GM23338 (cell line): Measurements from ENCODE around the gene QRFP. TPM values are rescaled to one million over a fixed set of nuclear protein-coding genes. Genes with fewer than 3 reads are reported as not detected.

Experiments
- ATAC-seq: fragments of 200-7000 bp; cut with Tn5 transposase; 3 replicates; pipeline ENCODE4 v1.9.1; 2020
- DNase-seq: peaks from one replicate; pipeline ENCODE4 v3.0.0-alpha.2; 2015; ENCODE audit warnings: low spot score
- H2AFZ ChIP-seq: fragments of 200-600 bp; sonication (generic); 2 replicates; pipeline ENCODE4 v1.8.0; 2016; ENCODE audit warnings: antibody characterized with exemption, mild to moderate bottlenecking, moderate library complexity
- H3F3A ChIP-seq: fragments of 200-600 bp; sonication (generic); replicated peaks from 2 replicates; pipeline ENCODE4 v1.8.0; 2017; ENCODE audit warnings: antibody characterized with exemption, mixed run types, low read depth
- H3K27ac ChIP-seq: fragments of 200-600 bp; sonication (generic); 2 replicates; pipeline ENCODE4 v1.6.1; 2016; ENCODE audit warnings: low read depth
- H3K27me3 ChIP-seq: fragments of 200-600 bp; sonication (generic); 2 replicates; pipeline ENCODE4 v1.8.0; 2016; ENCODE audit warnings: mild to moderate bottlenecking, mixed run types, moderate library complexity; ENCODE audit not compliant: insufficient read depth
- H3K36me3 ChIP-seq: fragments of 200-600 bp; sonication (generic); 2 replicates; pipeline ENCODE4 v1.8.0; 2016; ENCODE audit warnings: mild to moderate bottlenecking; ENCODE audit not compliant: insufficient read depth
- H3K4me1 ChIP-seq: fragments of 200-600 bp; sonication (generic); 2 replicates; pipeline ENCODE4 v1.8.0; 2016; ENCODE audit warnings: mild to moderate bottlenecking, moderate library complexity; ENCODE audit not compliant: insufficient read depth
- H3K4me2 ChIP-seq: fragments of 200-600 bp; sonication (generic); 2 replicates; pipeline ENCODE4 v1.7.1; 2017; ENCODE audit warnings: mixed run types
- H3K4me3 ChIP-seq: fragments of 200-600 bp; sonication (generic); 2 replicates; pipeline ENCODE4 v1.6.1; 2016; ENCODE audit warnings: mixed run types
- H3K79me2 ChIP-seq: fragments of 200-600 bp; sonication (generic); replicated peaks from 2 replicates; pipeline ENCODE4 v1.8.0; 2017; ENCODE audit warnings: mild to moderate bottlenecking; ENCODE audit not compliant: insufficient read depth
- H3K9me2 ChIP-seq: fragments of 200-600 bp; sonication (generic); 2 replicates; pipeline ENCODE4 v1.8.0; 2017; ENCODE audit not compliant: insufficient read depth
- H4K20me1 ChIP-seq: fragments of 200-600 bp; sonication (generic); replicated peaks from 2 replicates; pipeline ENCODE4 v1.8.0; 2017; ENCODE audit warnings: mild to moderate bottlenecking; ENCODE audit not compliant: insufficient read depth
- H3K27ac Mint-ChIP-seq: 2 replicates; pipeline ENCODE4 v1.8.0; 2020; ENCODE audit warnings: inconsistent platforms, mild to moderate bottlenecking, moderate library complexity, mixed read lengths
- H3K27me3 Mint-ChIP-seq: 3 replicates; pipeline ENCODE4 v1.8.0; 2022; ENCODE audit warnings: low read depth, mild to moderate bottlenecking, moderate library complexity, mixed read lengths, inconsistent platforms; ENCODE audit not compliant: insufficient read depth, poor library complexity
- H3K36me3 Mint-ChIP-seq: 3 replicates; pipeline ENCODE4 v1.8.0; 2021; ENCODE audit warnings: low read depth, mild to moderate bottlenecking, inconsistent platforms, moderate library complexity, mixed read lengths
- H3K4me1 Mint-ChIP-seq: 3 replicates; pipeline ENCODE4 v1.8.0; 2020; ENCODE audit warnings: mild to moderate bottlenecking, inconsistent platforms, mixed read lengths
- H3K4me3 Mint-ChIP-seq: 3 replicates; pipeline ENCODE4 v1.8.0; 2021; ENCODE audit warnings: moderate library complexity, mild to moderate bottlenecking, inconsistent platforms, mixed read lengths
- H3K9me3 Mint-ChIP-seq: 3 replicates; pipeline ENCODE4 v1.8.0; 2020; ENCODE audit warnings: moderate library complexity, mild to moderate bottlenecking, inconsistent platforms, mixed read lengths
- CREB1 ChIP-seq: fragments of 250-450 bp; sonication (Bioruptor Pico); IDR thresholded peaks from 2 replicates; pipeline ENCODE4 v1.5.0; 2020; ENCODE audit warnings: low read depth, mild to moderate bottlenecking, moderate library complexity
- JUNB ChIP-seq: IDR thresholded peaks from one replicate; pipeline ENCODE4 v1.6.1; 2016; ENCODE audit warnings: antibody characterized with exemption; ENCODE audit not compliant: unreplicated experiment
- NANOG ChIP-seq: IDR thresholded peaks from 2 replicates; pipeline ENCODE4 v1.6.1; 2016; ENCODE audit warnings: antibody characterized with exemption, borderline replicate concordance
- POLR2AphosphoS5 ChIP-seq: IDR thresholded peaks from 2 replicates; pipeline ENCODE4 v1.6.1; 2016; ENCODE audit warnings: antibody characterized with exemption, low read depth
- REST ChIP-seq: IDR thresholded peaks from one replicate; pipeline ENCODE4 v1.6.1; 2018; ENCODE audit warnings: antibody characterized with exemption; ENCODE audit not compliant: unreplicated experiment
- polyA plus RNA-seq: library from polyadenylated mRNA; unstranded; fragments of >200 nt; fragmentation: Nextera tagmentation; extraction: Ambion mirVana; gene quantifications from 2 replicates; pipeline ENCODE4 v1.2.1, GENCODE V29; 2016
- total RNA-seq: library from RNA; depleted of rRNA; stranded (reverse); fragments of >200 nt; shearing (Covaris generic); gene quantifications from 2 replicates; pipeline ENCODE4 v1.2.3, GENCODE V29; 2014

The QRFP gene
- total and polyA plus RNA-seq, 2 experiments from 2014 or later, result not detected

GRCh38 chr9:130845901-130846481, 50.6 kb downstream of the QRFP start:
- peak overlapping the region; percentile 47; the same call in 1 of the 2 replicates for H3K4me2 ChIP-seq
- no peak overlapping the region for H2AFZ ChIP-seq
- peak overlapping the region; percentile 90 for H3K27ac Mint-ChIP-seq
- peaks cover 94% of the 10 kb centered on the region for H3K79me2 ChIP-seq
- H3K36me3 ChIP-seq, result no peaks in the 10 kb centered on the region
- peaks cover 66% of the 10 kb centered on the region for H3K4me1 Mint-ChIP-seq
- TF ChIP-seq JUNB, result no peak
- peaks cover 9% of the 10 kb centered on the region; the same call in 1 of the 2 replicates for H3F3A ChIP-seq
- peaks cover 29% of the 10 kb centered on the region for H4K20me1 ChIP-seq
- no peak overlapping the region for H3K4me3 ChIP-seq
- H3K9me3 Mint-ChIP-seq, result no peaks in the 10 kb centered on the region
- H3K27me3 Mint-ChIP-seq, result peaks cover 5% of the 10 kb centered on the region
- peaks cover 77% of the 10 kb centered on the region for H3K4me1 ChIP-seq
- no peaks in the 10 kb centered on the region for H3K27me3 ChIP-seq
- ATAC-seq, result peak; percentile 9; the same call in 1 of the 3 replicates
- H3K9me2 ChIP-seq, result no peaks in the 10 kb centered on the region
- H3K36me3 Mint-ChIP-seq, result peaks cover 5% of the 10 kb centered on the region
- H3K4me3 Mint-ChIP-seq, result no peak overlapping the region
- DNase-seq, result no peak
- H3K27ac ChIP-seq, result peak overlapping the region; percentile 96

- no peak for ATAC-seq
- Histone ChIP-seq H2AFZ (no peak overlapping the region), H4K20me1 (peaks cover 27% of the 10 kb centered on the region), H3K4me3 (no peak overlapping the region), H3K79me2 (peaks cover 94% of the 10 kb centered on the region), H3K9me2 (no peaks in the 10 kb centered on the region), H3K4me2 (peak overlapping the region; percentile 47; the same call in 1 of the 2 replicates), H3F3A (peaks cover 9% of the 10 kb centered on the region; the same call in 1 of the 2 replicates), H3K27ac (peak overlapping the region; percentile 80), H3K36me3 (no peaks in the 10 kb centered on the region), H3K27me3 (no peaks in the 10 kb centered on the region), H3K4me1 (peaks cover 76% of the 10 kb centered on the region)
- H3K4me3 Mint-ChIP-seq, result peak overlapping the region; percentile 7; the same call in 1 of the 3 replicates
- H3K27me3 Mint-ChIP-seq, result peaks cover 5% of the 10 kb centered on the region
- TF ChIP-seq REST (no peak), JUNB (no peak), NANOG (no peak), CREB1 (CRISPR knock-in tag) (no peak)
- peaks cover 70% of the 10 kb centered on the region for H3K4me1 Mint-ChIP-seq
- no peak for DNase-seq
- peaks cover 5% of the 10 kb centered on the region for H3K36me3 Mint-ChIP-seq
- peak overlapping the region; percentile 90 for H3K27ac Mint-ChIP-seq
- H3K9me3 Mint-ChIP-seq, result no peaks in the 10 kb centered on the region
These were observed 51.4 kb downstream of the QRFP start for GRCh38 chr9:130845254-130845653.

- H3K4me1 Mint-ChIP-seq, result peaks cover 73% of the 10 kb centered on the region
- DNase-seq, result no peak
- no peak overlapping the region for H3K27ac ChIP-seq
These were observed 52.6 kb downstream of the QRFP start for GRCh38 chr9:130844044-130844451.

More at GRCh38 chr9:130844044-130844451, 52.6 kb downstream of the QRFP start:
- peaks cover 94% of the 10 kb centered on the region for H3K79me2 ChIP-seq
- no peaks in the 10 kb centered on the region for H3K36me3 ChIP-seq
- H3K36me3 Mint-ChIP-seq, result no peaks in the 10 kb centered on the region
- peaks cover 37% of the 10 kb centered on the region for H4K20me1 ChIP-seq
- no peaks in the 10 kb centered on the region for H3K27me3 ChIP-seq
- peaks cover 9% of the 10 kb centered on the region; the same call in 1 of the 2 replicates for H3F3A ChIP-seq
- H3K4me3 Mint-ChIP-seq, result no peak overlapping the region
- peak overlapping the region; percentile 25; the same call in 1 of the 2 replicates for H3K27ac Mint-ChIP-seq
- H3K4me1 ChIP-seq, result peaks cover 77% of the 10 kb centered on the region
- no peak for ATAC-seq
- no peaks in the 10 kb centered on the region for H3K9me3 Mint-ChIP-seq
- H3K4me3 ChIP-seq, result no peak overlapping the region
- H3K4me2 ChIP-seq, result no peak overlapping the region
- H3K9me2 ChIP-seq, result no peaks in the 10 kb centered on the region
- TF ChIP-seq REST (no peak), POLR2AphosphoS5 (no peak)
- peaks cover 5% of the 10 kb centered on the region for H3K27me3 Mint-ChIP-seq
- no peak overlapping the region for H2AFZ ChIP-seq
